GM12891 (cell line): ENCODE measurements around the gene GRIK3.

Experiments
- DNase-seq: peaks from one replicate; pipeline ENCODE4 v3.0.0; 2011; ENCODE audit warnings: low spot score; ENCODE audit not compliant: insufficient read length
- FAIRE-seq: peaks from 2 replicates; lab custom pipeline; 2011; peaks lifted over from hg19 to GRCh38; lab: Jason Lieb, UNC
- PAX5 ChIP-seq: IDR thresholded peaks from 2 replicates; pipeline ENCODE4 v1.6.1; 2011; ENCODE audit warnings: low read length, moderate library complexity, mild to moderate bottlenecking; ENCODE audit not compliant: insufficient read depth, severe bottlenecking
- POLR2A ChIP-seq: IDR thresholded peaks from 2 replicates; pipeline ENCODE4 v1.6.1; 2011; ENCODE audit warnings: low read depth, low read length, control low read depth
- POLR2AphosphoS5 ChIP-seq: IDR thresholded peaks from 2 replicates; pipeline ENCODE4 v1.6.1; 2011; ENCODE audit warnings: low read depth, low read length, control low read depth
- POU2F2 ChIP-seq: IDR thresholded peaks from 2 replicates; pipeline ENCODE4 v1.6.1; 2011; ENCODE audit warnings: low read depth, mild to moderate bottlenecking, control low read depth, low read length, moderate library complexity
- SPI1 ChIP-seq: IDR thresholded peaks from 2 replicates; pipeline ENCODE4 v1.6.1; 2011; ENCODE audit warnings: low read depth, low read length, control low read depth
- TAF1 ChIP-seq: IDR thresholded peaks from 2 replicates; pipeline ENCODE4 v1.6.1; 2011; ENCODE audit warnings: low read depth, low read length, control low read depth

The GRIK3 gene

GRCh38 chr1:37018510-37018909, 15.8 kb downstream of the GRIK3 start:
- FAIRE-seq: no peak
- DNase-seq: no peak
- no peak for TF ChIP-seq PAX5
- no peak for TF ChIP-seq SPI1
- TF ChIP-seq POU2F2: no peak
- TF ChIP-seq POLR2A: no peak
- TF ChIP-seq TAF1: no peak

GRCh38 chr1:37017720-37018119, 16.6 kb downstream of the GRIK3 start:
- DNase-seq (no peak), FAIRE-seq (no peak)
- TF ChIP-seq SPI1 (no peak), TAF1 (no peak), POU2F2 (no peak)

GRCh38 chr1:37016121-37016520, 18.2 kb downstream of the GRIK3 start:
- DNase-seq: no peak
- TF ChIP-seq POLR2A (no peak), TAF1 (no peak), POU2F2 (no peak), SPI1 (no peak), POLR2AphosphoS5 (no peak), PAX5 (no peak)
- no peak for FAIRE-seq

DNA sequence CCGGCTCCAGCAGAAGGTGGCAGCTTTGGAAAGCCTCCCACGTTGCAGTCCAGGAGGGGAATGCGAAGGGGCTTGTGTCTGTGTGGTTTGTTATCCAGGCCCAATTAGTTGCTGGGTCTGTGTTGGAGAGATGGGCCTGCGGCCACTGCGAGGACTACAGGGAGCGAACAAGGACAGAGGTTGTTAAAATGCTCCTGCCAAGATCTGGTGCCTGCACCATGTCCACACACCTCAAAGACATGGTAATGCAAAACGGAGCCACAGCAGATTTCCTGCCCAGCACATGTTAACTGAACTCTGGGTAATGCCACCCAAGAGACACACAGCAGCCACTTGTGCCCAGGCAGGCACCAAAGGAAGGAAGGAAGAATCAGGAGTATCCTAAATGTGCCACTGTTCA, 18.6 kb downstream of the GRIK3 start:
- FAIRE-seq: no peak
- no peak for DNase-seq
- TF ChIP-seq POLR2A: no peak
- TF ChIP-seq TAF1: no peak
- TF ChIP-seq POLR2AphosphoS5: no peak
- TF ChIP-seq SPI1: no peak
- TF ChIP-seq PAX5: no peak
- TF ChIP-seq POU2F2: no peak

DNA sequence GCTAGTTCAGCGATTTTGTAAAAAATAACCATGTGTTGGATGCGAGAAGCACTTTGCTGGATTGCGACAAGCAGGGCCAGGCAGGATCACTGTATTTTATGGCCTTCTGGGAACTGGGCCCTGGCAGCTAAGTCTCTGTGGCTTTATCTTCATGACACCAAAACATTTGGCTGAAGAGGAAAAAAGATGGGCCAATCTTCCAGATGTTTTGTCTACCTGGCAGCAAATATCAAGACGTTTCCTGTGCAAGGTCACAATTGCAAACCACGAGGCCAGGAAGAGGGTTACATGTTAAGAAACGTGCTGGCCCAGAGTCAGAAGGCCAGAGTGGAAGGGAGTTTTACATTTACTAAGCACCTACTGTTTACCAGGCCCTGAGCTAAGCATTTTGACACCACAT, 22.1 kb downstream of the GRIK3 start:
- DNase-seq (no peak), FAIRE-seq (no peak)
- no peak for TF ChIP-seq POLR2A
- TF ChIP-seq POU2F2: no peak
- TF ChIP-seq POLR2AphosphoS5: no peak
- no peak for TF ChIP-seq PAX5
- no peak for TF ChIP-seq TAF1
- TF ChIP-seq SPI1: no peak

DNA sequence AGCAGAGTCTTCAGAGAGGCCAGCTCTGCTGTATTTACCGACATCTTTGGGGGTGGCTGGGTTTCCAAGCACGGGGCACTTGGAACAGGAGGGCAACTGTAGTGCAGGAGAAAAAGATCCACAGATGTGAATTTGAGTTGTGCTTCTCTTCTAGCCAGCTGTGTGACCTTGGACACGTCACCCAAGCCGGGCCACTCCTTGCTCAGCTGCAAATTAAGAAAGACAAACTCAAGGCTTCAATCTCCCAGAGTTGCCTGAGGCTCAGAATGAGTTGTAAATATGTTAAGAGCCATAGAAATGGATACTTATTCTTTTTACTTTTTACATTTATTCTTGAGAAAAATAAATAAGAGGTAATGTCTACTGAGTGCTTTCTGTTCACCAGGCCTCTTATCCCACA, 24.3 kb downstream of the GRIK3 start:
- FAIRE-seq: no peak
- DNase-seq: no peak
- TF ChIP-seq POLR2A (no peak), POU2F2 (no peak), POLR2AphosphoS5 (no peak), PAX5 (no peak), TAF1 (no peak), SPI1 (no peak)

DNA sequence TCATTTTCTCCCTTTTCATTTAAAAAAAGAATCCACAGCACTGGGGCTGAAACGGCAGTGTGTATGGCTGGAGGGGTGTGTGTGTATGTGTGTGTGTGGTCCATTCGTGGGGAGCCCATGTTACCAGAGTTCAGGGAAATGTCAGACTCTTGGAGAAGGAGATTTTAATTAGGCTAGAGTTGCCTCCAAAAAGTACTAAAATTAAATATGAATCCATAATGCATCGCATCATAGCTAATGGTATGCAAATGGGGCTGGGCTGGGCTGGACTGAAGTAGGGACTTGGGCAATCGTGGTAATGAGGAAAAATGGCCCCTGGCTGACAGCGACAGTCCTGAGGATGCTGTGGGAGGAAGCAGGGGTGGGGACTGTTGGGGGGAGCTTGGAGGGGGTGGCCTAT, 24.8 kb downstream of the GRIK3 start:
- DNase-seq (no peak), FAIRE-seq (no peak)
- TF ChIP-seq POLR2AphosphoS5: no peak
- TF ChIP-seq POU2F2: no peak
- TF ChIP-seq SPI1: no peak
- TF ChIP-seq PAX5: no peak
- TF ChIP-seq POLR2A: no peak
- no peak for TF ChIP-seq TAF1

DNA sequence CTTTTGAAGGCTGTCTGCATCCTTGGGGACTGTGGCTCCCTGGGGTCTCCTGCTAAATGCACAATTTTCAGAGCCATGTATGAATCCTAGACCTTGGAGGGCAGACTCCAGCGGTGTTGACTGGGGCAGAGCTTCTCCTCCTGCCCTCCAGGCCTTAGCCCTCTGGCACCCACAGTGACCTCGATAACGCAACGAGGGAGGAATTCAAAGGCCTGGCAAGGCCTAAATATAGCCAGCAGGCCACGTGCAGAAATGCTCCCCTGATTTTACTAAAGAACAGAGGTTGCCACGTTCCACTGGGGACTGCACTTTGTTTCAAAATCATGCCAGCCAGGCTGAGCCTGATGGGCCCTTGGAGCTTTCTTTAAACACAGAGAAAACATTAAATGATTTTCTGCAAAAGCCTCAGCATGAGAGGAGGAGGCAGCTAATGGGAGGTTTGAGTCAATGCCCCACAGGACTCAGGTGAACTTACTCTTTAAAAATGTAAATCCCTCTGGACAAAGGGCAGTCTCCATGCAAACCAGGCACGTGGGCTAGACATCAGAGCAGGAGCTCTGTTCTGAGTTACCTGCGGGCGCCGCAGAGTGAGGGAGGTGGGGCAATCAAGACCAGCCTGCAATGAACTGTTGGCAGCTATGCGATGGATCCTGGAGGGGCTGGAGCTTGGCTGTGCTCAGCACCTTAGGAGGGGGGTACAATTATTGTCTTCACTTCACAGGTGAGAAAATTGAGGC, 28.0 kb downstream of the GRIK3 start:
- DNase-seq (no peak), FAIRE-seq (no peak)
- TF ChIP-seq SPI1: no peak
- TF ChIP-seq PAX5: no peak
- TF ChIP-seq POU2F2: no peak
- no peak for TF ChIP-seq POLR2AphosphoS5
- TF ChIP-seq TAF1: no peak
- no peak for TF ChIP-seq POLR2A

DNA sequence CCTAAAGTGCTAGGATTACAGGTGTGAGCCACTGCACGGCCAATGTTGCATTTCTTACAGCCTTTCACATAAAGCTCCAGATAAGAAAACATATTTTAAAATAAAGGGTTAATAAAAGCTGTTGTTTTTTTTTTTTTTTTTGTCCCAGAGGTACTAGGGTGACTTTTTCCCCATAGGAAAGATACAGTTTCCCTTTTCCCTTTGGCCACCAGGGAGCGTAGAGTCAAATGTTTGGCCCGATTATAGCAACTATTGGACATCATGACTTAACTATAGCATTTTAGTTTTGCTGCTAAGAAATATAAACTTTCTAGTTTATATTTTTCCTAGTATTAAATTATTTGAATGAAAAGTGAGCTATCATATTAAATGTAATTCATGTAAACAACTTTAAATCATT, 31.4 kb downstream of the GRIK3 start:
- no peak for DNase-seq
- FAIRE-seq: no peak
- TF ChIP-seq POLR2A: no peak

DNA sequence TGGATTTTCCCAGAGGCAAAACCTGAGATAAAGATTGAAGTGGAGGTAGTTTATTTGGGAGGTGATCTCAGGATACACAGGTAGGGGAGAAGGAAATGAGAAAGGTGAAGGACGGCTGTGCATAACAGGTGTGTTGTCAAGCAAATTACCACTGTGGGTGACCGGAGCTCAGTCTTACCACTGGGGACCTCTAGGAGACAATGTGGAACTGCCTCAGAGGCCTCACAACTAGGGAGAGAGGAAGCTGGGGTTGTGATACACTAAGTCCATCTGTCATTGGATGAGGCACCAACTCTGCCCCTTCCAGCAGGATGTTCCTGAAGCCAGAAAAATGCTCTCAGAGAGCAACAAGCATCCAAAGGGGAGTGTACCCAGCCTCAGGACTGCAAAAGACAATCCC, 32.6 kb downstream of the GRIK3 start:
- FAIRE-seq (no peak), DNase-seq (no peak)
- TF ChIP-seq SPI1 (no peak), POLR2A (no peak), PAX5 (no peak), POLR2AphosphoS5 (no peak), POU2F2 (no peak), TAF1 (no peak)
